Fibroblast of pulmonary artery (primary cell): ENCODE results near the gene C5orf52.

Source experiments
- DNase-seq: peaks from one replicate; pipeline ENCODE4 v3.0.0-alpha.2; 2010; ENCODE audit warnings: low read depth
- H3K4me3 ChIP-seq: replicated peaks from 2 replicates; pipeline ENCODE4 v1.5.1; 2011; ENCODE audit warnings: low read depth, mild to moderate bottlenecking, control low read depth, low read length, moderate library complexity
- TF ChIP-seq, protein P1 (sequence below): IDR thresholded peaks from 2 replicates; pipeline ENCODE4 v1.5.1; 2011; ENCODE audit warnings: mild to moderate bottlenecking, control low read depth, low read length, inconsistent platforms; ENCODE audit errors: missing control alignments

The C5orf52 gene

DNA sequence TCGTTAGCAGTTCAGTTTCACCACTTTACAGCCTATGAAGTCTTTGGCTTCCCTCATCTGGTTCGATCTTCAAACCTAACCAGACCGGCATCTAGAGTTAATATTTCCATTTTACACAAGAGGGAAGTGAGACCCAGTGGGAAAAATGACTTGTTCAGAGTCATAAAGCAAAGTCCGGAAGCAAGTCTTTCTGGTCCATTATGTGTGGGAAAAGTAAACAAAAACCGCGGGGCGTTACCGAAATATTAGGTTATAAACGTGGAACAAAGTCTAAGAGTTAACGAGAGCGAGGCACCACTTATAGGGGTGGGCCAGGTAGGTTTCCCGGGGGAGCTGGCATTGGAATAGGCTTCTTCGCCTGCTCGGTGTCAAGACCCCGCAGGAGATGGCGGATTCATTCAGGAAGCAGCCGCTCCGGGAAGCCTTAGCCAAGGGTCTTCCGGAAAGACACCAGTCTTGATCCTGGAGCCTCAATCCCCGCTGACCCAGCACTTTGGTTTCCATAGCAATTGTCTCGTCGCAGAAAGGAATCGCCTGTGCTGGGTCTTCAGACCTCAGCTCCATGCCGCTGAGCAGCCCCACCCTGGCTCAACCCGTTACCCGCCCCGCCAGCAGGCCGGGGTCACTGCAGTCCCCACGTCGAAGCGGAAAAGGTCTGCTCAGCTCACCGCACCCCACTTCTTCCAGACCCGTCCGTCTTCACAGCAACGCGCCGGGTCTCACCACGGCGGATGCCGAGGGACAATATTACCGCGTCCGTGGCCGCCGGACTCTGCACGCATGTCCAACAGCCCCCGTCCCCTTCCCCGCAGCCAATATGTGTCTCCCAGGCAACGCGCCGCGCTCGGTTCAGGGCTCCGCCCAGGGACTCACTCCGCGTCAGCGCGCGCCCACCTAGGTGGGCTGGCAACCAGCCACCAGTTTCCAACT is at the start of gene C5orf52:
Gene C5orf52 (plus strand): TSS at position 872 of the 930 bp plus-strand sequence. CDS start 82 bp downstream, outside the sequence.
- H3K4me3 ChIP-seq, result peak within 1 kb of the TSS; percentile 65
- TF ChIP-seq, protein P1, sequence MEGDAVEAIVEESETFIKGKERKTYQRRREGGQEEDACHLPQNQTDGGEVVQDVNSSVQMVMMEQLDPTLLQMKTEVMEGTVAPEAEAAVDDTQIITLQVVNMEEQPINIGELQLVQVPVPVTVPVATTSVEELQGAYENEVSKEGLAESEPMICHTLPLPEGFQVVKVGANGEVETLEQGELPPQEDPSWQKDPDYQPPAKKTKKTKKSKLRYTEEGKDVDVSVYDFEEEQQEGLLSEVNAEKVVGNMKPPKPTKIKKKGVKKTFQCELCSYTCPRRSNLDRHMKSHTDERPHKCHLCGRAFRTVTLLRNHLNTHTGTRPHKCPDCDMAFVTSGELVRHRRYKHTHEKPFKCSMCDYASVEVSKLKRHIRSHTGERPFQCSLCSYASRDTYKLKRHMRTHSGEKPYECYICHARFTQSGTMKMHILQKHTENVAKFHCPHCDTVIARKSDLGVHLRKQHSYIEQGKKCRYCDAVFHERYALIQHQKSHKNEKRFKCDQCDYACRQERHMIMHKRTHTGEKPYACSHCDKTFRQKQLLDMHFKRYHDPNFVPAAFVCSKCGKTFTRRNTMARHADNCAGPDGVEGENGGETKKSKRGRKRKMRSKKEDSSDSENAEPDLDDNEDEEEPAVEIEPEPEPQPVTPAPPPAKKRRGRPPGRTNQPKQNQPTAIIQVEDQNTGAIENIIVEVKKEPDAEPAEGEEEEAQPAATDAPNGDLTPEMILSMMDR, result no peak
- peak; percentile 20 for DNase-seq

DNA sequence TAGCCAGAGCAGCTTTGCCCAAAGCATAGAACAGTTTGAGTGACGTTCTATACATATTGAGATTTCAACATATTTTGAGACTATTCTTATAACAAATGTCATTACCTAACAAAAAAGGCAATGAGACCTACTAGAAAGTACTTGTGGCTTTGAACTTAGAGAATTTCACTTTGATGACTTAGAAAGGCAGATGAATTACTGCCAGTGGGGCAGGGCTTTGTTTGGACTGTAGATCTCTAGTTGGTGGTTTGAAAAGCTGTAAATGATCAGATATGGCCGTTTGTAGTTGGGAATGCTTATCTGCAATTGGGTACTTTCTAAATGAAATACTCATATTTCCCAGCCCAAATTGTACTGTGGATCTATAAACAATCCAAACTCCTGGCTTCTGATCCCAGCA is 47.2 kb upstream of the C5orf52 start:
- TF ChIP-seq, protein P1, result no peak
- DNase-seq, result no peak
- H3K4me3 ChIP-seq, result no peak overlapping the region

DNA sequence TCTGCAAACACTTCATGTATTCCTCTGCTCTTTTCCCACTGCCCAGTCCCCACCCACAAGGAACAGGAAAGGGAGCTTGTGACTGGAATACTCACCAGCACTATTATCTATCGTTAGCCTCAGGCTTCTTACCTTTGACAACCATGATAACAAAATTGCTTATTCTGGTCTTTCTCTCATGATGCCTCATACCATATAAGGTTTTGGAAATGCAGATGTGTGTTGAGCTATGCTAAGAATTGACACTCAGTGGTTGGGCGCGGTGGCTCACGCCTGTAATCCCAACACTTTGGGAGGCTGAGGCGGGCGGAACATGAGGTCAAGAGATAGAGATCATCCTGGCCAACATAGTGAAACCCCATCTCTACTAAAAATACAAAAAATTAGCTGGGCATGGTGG is 44.5 kb upstream of the C5orf52 start:
- TF ChIP-seq, protein P1, result no peak
- H3K4me3 ChIP-seq, result no peak overlapping the region

DNA sequence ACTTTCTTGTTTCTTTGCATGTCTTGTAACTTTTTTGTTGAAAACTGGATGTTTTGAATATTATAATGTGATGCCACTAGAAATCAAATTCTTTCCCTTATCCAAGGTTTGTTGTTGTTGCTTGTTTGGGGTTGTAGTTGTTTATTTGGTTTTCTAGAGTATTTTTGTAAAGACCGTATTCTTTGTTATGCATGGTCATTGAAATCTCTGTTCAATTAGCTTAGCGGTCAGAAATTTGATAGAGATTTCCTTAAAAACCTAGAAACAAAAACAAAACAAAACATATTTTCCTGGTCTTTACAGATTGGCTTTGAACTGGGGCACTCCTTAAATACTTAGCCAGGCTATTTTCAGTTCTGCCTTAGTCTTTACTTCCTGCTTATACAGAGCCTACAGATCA is 41.0 kb upstream of the C5orf52 start:
- DNase-seq, result no peak
- H3K4me3 ChIP-seq, result no peak overlapping the region
- TF ChIP-seq, protein P1, result no peak

More for the DNA sequence above, 44.5 kb upstream of the C5orf52 start:
- no peak for DNase-seq

DNA sequence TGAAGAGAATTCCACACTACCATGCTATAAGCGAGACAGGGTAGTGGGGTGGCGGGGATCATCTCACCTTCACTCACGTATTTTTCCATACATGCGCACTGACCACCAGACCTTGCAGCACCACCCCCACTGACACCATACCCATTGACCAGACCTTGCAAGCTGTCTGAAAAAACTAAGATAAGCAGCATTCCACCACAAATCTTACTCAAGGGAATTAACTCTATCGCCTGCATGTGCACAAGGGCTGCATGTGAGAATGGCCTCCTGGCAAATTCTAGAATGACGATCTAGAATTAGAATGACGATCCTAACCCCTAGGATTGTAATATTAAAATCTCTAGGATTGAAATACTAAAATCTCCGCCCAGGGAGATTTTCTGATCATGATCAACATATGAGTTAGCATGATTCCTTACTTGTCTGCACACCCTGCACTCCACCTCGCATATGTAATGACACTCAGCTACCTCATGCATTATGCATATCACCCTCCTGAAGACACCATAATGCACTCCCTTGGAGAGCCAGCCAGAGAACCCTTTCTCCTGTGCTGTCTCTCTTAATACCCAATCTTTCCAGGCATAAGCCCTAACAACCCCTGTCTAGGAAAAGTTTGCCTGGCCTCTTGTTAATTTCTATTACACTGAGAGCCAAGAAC is 30.8 kb upstream of the C5orf52 start:
- no peak for DNase-seq
- H3K4me3 ChIP-seq, result no peak overlapping the region
- TF ChIP-seq, protein P1, result no peak

DNA sequence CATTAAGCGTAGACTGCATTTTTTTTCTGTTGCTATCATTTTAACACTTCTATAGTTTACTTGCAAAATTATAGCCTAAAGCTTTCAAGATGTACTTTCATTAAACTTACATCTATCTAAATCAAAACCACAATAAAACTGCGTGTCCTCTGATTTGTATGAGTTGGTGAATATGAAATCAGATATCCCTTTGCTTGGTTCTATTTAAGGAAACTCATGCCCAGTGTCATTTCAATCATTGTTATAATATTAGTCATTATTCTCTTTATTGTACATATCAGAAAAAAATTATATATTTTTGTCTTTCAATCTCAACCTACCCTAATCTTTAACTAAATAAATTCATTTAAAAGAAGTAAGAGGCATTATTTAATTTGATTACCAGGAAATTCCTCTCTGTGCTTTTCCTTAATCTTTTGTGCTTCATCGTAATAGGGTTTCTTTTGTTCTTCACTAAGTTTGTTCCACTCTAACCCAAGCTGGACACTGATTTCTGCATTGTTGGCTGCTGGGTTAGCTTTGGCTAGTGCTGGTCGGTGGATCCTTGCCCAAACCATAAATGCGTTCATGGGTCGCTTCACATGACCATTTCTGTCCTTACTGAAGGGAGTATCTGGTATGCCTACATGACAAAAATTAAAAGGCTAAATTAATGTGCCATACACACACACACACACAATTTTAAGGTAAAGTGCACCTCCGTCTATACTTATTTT is 22.9 kb upstream of the C5orf52 start:
- no peak overlapping the region for H3K4me3 ChIP-seq
- TF ChIP-seq, protein P1, result no peak
- DNase-seq, result no peak
